BJ (cell line): ENCODE results near the gene APOA4. TPM values are rescaled to one million over a fixed set of nuclear protein-coding genes. Genes with fewer than 3 reads are reported as not detected.
"Not testable (repeated sequence)": the region's sequence is repeated elsewhere in the genome, so short reads cannot be mapped to it uniquely, and the experiment has no call there.

ENCODE experiments used
- CTCF ChIA-PET: fragments of 350-600 bp; formaldehyde crosslinking; extraction: SDS; loops from one replicate; lab custom pipeline; 2021; ENCODE audit warnings: antibody characterized with exemption, inconsistent platforms; lab: Yijun Ruan, JAX
- POLR2A ChIA-PET: fragments of 300-600 bp; sonication (Branson Sonifier 250); formaldehyde crosslinking; extraction: SDS; loops from one replicate; lab custom pipeline; 2021; ENCODE audit warnings: antibody characterized with exemption; lab: Charles Lee
- DNase-seq: peaks from one replicate; pipeline ENCODE4 v3.0.0-alpha.2; 2011; ENCODE audit warnings: low read depth
- H3K27me3 ChIP-seq: 2 replicates; pipeline ENCODE4 v1.6.0; 2011; ENCODE audit warnings: low read length; ENCODE audit not compliant: control insufficient read depth, insufficient read depth
- H3K36me3 ChIP-seq: 2 replicates; pipeline ENCODE4 v1.5.1; 2011; ENCODE audit warnings: low read length; ENCODE audit not compliant: control insufficient read depth, insufficient read depth
- H3K4me3 ChIP-seq: 2 replicates; pipeline ENCODE4 v1.5.1; 2011; ENCODE audit warnings: low read depth, mild to moderate bottlenecking, control low read depth, low read length
- CTCF ChIP-seq: IDR thresholded peaks from 2 replicates; pipeline ENCODE4 v1.5.1; 2011; ENCODE audit warnings: low read depth, mild to moderate bottlenecking, control low read depth, inconsistent platforms, low read length, moderate library complexity; ENCODE audit not compliant: insufficient read depth
- polyA plus RNA-seq: library from polyadenylated mRNA; depleted of rRNA; stranded (reverse); fragments of >200 nt; gene quantifications from 2 replicates; pipeline ENCODE4 v1.2.3, GENCODE V29; 2011

APOA4 gene
- polyA plus RNA-seq, 1 experiment = not detected

DNA sequence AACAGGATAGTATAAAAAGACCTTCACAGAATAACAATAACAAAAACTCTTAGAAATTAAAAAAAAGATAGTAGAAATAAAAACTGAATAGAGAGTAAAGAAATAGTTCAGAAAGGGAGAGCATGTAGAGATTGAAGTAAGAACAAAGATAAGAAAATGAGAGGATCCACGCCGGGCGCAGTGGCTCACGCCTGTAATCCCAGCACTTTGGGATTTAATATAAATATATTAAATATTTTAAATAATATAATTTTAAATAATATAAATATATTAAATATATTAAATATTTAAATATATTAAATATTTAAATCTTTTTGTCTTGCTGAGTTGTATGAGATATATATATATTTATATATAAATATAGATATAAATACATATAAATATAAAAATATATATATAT lies 11.0 kb downstream of the APOA4 start:
- TF ChIP-seq CTCF = no peak
- POLR2A ChIA-PET = no interaction called here
- Histone ChIP-seq H3K36me3 (no peaks in the 10 kb centered on the region), H3K27me3 (no peaks in the 10 kb centered on the region), H3K4me3 (no peak overlapping the region)
- CTCF ChIA-PET = no interaction called here
- DNase-seq = no peak

DNA sequence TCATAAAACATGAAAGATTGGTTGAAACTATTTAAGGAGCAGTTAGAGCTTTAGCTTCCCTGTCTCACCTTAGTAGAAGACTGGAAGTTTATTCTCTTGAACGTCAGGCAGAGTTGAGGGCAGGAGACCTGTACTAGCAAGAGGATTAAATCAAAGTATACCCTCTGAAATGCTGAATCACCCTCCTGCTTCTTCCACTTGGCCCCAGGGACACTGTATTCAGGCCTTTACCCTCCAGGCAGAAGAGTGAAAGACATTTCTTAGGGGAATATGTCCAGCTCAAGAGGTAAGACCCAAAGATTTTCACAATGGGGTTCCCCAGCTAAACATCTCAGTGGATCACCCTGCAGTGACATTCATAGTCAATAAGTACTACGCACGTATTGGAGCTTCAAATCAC lies 11.9 kb downstream of the APOA4 start:
- DNase-seq = no peak
- Histone ChIP-seq H3K36me3 (no peaks in the 10 kb centered on the region), H3K27me3 (no peaks in the 10 kb centered on the region), H3K4me3 (no peak overlapping the region)
- CTCF ChIA-PET = interaction anchor here (0.7 to 3.0 kb wide), 3 partner anchors 20 to 360 kb away, joined by 3 to 15 read pairs (median 3); partner anchors contain the start of gene APOA5
- no peak for TF ChIP-seq CTCF
- POLR2A ChIA-PET = no interaction called here

DNA sequence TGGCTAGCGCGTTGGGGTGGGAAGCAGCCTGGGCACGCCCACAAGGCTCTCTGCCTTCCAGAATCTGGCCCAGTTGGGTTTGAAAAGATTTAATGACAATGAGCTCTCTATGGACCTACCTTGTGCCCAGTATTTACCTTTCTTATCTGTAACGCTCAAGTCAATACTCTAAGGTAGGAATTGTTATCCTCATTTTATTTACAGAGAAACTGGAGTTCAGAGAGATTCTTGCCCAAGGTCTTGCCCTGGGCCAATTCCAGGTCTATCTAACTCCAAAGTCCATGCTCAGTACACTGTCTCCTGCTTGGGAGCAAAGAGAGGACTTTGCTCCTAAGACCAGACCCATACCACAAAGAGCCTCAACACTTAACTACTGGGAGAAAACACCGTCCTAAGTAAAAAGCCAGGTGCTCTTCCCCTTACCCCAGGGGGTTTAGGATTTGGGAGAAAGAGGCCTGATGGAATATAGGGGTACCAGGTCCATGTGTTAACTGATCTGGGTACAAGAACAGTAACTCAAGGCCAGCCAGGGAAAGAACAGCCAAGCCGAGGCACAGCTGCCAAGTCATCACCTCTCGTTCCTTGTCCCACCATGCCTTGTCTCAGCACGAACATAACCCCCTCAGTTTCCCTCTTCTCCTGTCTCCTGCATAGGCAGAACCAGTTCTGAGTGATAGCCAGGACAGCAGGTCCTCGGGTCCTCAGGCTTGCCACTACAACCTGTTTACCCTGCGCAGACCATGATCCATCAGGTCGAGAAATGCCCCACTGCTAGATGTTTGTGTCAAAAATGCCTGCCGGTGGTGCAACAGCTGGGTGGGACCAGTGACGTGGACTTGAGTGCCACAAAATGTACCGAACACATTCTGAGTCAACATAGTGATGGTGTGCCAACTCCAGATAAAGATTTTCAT lies 14.6 kb downstream of the APOA4 start:
- ChIA-PET POLR2A (no interaction called here), CTCF (interaction anchor here (1.5 to 3.0 kb wide), 2 partner anchors 18 to 28 kb away, joined by 5 to 15 read pairs; partner anchors contain the start of gene APOA5)
- no peak for TF ChIP-seq CTCF
- H3K36me3 ChIP-seq = no peaks in the 10 kb centered on the region
- H3K4me3 ChIP-seq = no peak overlapping the region
- DNase-seq = no peak
- H3K27me3 ChIP-seq = no peaks in the 10 kb centered on the region

- no peak for DNase-seq
- H3K27me3 ChIP-seq = no peaks in the 10 kb centered on the region
- TF ChIP-seq CTCF = no peak
- CTCF ChIA-PET = interaction anchor here (0.9 kb wide), 1 partner anchor 16 kb away, joined by 3 read pairs; the partner anchor contains the start of gene APOA5
- POLR2A ChIA-PET = no interaction called here
- H3K4me3 ChIP-seq = no peak overlapping the region
- no peaks in the 10 kb centered on the region for H3K36me3 ChIP-seq
Observed at GRCh38 chr11:116807601-116808261, 15.4 kb downstream of the APOA4 start.

DNA sequence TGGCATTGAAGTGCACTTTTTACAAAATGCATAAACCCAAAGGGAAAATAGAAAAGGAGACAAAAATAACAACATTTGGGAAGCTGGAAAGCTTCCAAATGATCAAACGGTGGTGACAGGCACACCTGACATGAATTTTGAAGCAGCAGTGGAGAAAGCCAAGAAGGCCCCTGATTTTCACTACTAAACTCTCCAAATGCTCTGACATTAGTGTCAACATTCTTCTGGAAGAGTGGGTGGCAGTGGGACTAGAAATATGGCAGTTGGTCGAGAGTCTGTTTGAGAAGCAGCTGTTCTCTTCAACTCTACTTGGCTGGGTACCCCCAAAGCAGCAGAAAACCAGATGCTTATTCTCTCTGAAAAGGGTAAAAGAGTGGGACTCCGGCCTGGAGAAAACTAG lies 19.1 kb downstream of the APOA4 start:
- no peak for DNase-seq
- no peak overlapping the region for H3K4me3 ChIP-seq
- no peak for TF ChIP-seq CTCF
- H3K27me3 ChIP-seq = peaks cover under 1% of the 10 kb centered on the region
- CTCF ChIA-PET = interaction anchor here (0.6 to 1.6 kb wide), 2 partner anchors 13 to 70 kb away, joined by 3 to 7 read pairs; partner anchors contain the start of gene APOA5
- H3K36me3 ChIP-seq = no peaks in the 10 kb centered on the region
- POLR2A ChIA-PET = no interaction called here

- DNase-seq, H3K27me3 ChIP-seq, H3K36me3 ChIP-seq, POLR2A ChIA-PET, H3K4me3 ChIP-seq: not testable (repeated sequence)
- CTCF ChIA-PET = interaction anchor here (0.6 to 0.9 kb wide), 2 partner anchors 28 to 57 kb away, joined by 3 read pairs; partner anchors contain the start of gene APOC3
Observed at GRCh38 chr11:116801662-116802061, 21.4 kb downstream of the APOA4 start.
